Breast epithelium (tissue), 4 donors: ENCODE data around the gene TPK1. TPM values are rescaled to one million over a fixed set of nuclear protein-coding genes. Genes with fewer than 3 reads are reported as not detected.

Experiments
- DNase-seq, 2 donors: peaks; one replicate each; pipeline ENCODE4 v3.0.0-alpha.2; 2019; ENCODE audit warnings: low spot score in 2 of 2
- H3K27ac ChIP-seq, 2 donors: fragments of 200-600 bp; sonication (generic) in 1 of 2; one replicate each; pipeline ENCODE4 v1.5.1; 2016 to 2019; ENCODE audit warnings: mild to moderate bottlenecking in 1 of 2
- H3K27me3 ChIP-seq, 2 donors: fragments of 200-600 bp; sonication (generic) in 1 of 2; one replicate each; pipeline versions ENCODE4 v1.5.1 to v1.6.0; 2017 to 2019; ENCODE audit warnings: control low read depth in 1 of 2, mild to moderate bottlenecking in 1 of 2
- H3K36me3 ChIP-seq: fragments of 200-600 bp; one replicate; pipeline ENCODE4 v1.5.1; 2019
- H3K4me1 ChIP-seq, 2 donors: fragments of 200-600 bp; sonication (generic); one replicate each; pipeline ENCODE4 v1.5.1; 2016 to 2019; ENCODE audit warnings: control low read depth in 1 of 2
- H3K4me3 ChIP-seq, 3 donors: fragments of 200-600 bp; sonication (generic); 1 replicate in 2 of 3; 2 replicates in 1 of 3; pipeline ENCODE4 v1.5.1; 2016 to 2019; ENCODE audit warnings: mild to moderate bottlenecking in 3 of 3, moderate library complexity in 2 of 3
- H3K9me3 ChIP-seq, 2 donors: fragments of 200-600 bp; sonication (generic) in 1 of 2; one replicate each; pipeline ENCODE4 v1.5.1; 2016 to 2019; ENCODE audit warnings: control low read depth in 1 of 2
- CTCF ChIP-seq, 3 donors: fragments of 450-650 bp; IDR thresholded peaks; one replicate each; pipeline ENCODE4 v1.5.1; 2016 to 2017; ENCODE audit warnings: antibody characterized with exemption in 3 of 3, mild to moderate bottlenecking in 3 of 3, moderate library complexity in 3 of 3
- POLR2A ChIP-seq: fragments of 450-650 bp; IDR thresholded peaks from one replicate; pipeline ENCODE4 v1.6.1; 2016; ENCODE audit warnings: antibody characterized with exemption, mild to moderate bottlenecking, moderate library complexity
- POLR2AphosphoS5 ChIP-seq, 3 donors: sonication (generic); formaldehyde crosslinking; IDR thresholded peaks; one replicate each; pipeline ENCODE4 v1.6.1; 2017; ENCODE audit warnings: antibody characterized with exemption in 3 of 3
- intact Hi-C: fragments of 100-400 bp; cut with DNase I; formaldehyde crosslinking; loops from one replicate; pipeline ENCODE4 v1.15.1; 2023; ENCODE audit warnings: low total_unique reads
- total RNA-seq, 3 donors: library from RNA; depleted of rRNA; stranded (reverse); fragments of >200 nt; gene quantifications; one replicate each; pipeline ENCODE4 v1.1.0, GENCODE V29; 2016

The TPK1 gene
- total RNA-seq, 3 donors from 2014 or later, result 4.8 to 9.8 (median 7.9) TPM

- Histone ChIP-seq H3K4me1 (no peaks in the 10 kb centered on the region), H3K9me3 (no peaks in the 10 kb centered on the region), H3K36me3 (no peaks in the 10 kb centered on the region), H3K4me3 (no peak overlapping the region), H3K27me3 (no peaks in the 10 kb centered on the region), H3K27ac (no peak overlapping the region)
- TF ChIP-seq POLR2A (no peak), CTCF (IDR thresholded peaks at IDR 0.05) (peak in 2 of 3 donors; percentile 45 to 49), POLR2AphosphoS5 (IDR thresholded peaks at IDR 0.05) (no peak)
- intact Hi-C loops, result no loop called here
- no peak for DNase-seq
Observed at GRCh38 chr7:144738708-144739314, 97.0 kb downstream of the TPK1 start.

GRCh38 chr7:144738146-144738545 is 97.7 kb downstream of the TPK1 start:
- H3K9me3 ChIP-seq, result no peaks in the 10 kb centered on the region

GRCh38 chr7:144736880-144737493 is 98.9 kb downstream of the TPK1 start:
- intact Hi-C loops, result no loop called here
- Histone ChIP-seq H3K27me3 (no peaks in the 10 kb centered on the region), H3K36me3 (no peaks in the 10 kb centered on the region), H3K27ac (no peak overlapping the region), H3K9me3 (no peaks in the 10 kb centered on the region), H3K4me3 (no peak overlapping the region), H3K4me1 (no peaks in the 10 kb centered on the region)
- no peak for DNase-seq
- no peak for TF ChIP-seq CTCF (IDR thresholded peaks at IDR 0.05)
- TF ChIP-seq POLR2A, result no peak
- TF ChIP-seq POLR2AphosphoS5 (IDR thresholded peaks at IDR 0.05), result no peak

More at GRCh38 chr7:144738146-144738545, 97.7 kb downstream of the TPK1 start:
- Histone ChIP-seq H3K27me3 (no peaks in the 10 kb centered on the region), H3K36me3 (no peaks in the 10 kb centered on the region), H3K4me1 (no peaks in the 10 kb centered on the region), H3K27ac (no peak overlapping the region), H3K4me3 (no peak overlapping the region)
- TF ChIP-seq POLR2A (no peak), POLR2AphosphoS5 (IDR thresholded peaks at IDR 0.05) (no peak), CTCF (IDR thresholded peaks at IDR 0.05) (no peak)
- intact Hi-C loops, result no loop called here
- DNase-seq, result no peak

- no peak for DNase-seq
- Histone ChIP-seq H3K4me1 (no peaks in the 10 kb centered on the region), H3K27me3 (no peaks in the 10 kb centered on the region), H3K9me3 (no peaks in the 10 kb centered on the region), H3K4me3 (no peak overlapping the region), H3K36me3 (no peaks in the 10 kb centered on the region), H3K27ac (no peak overlapping the region)
- TF ChIP-seq POLR2A (no peak), CTCF (IDR thresholded peaks at IDR 0.05) (no peak), POLR2AphosphoS5 (IDR thresholded peaks at IDR 0.05) (no peak)
- intact Hi-C loops, result no loop called here
Observed at GRCh38 chr7:144735505-144736276, 100.2 kb downstream of the TPK1 start.
